A673 (cell line): ENCODE results near the gene PRSS35. TPM values are rescaled to one million over a fixed set of nuclear protein-coding genes. Genes with fewer than 3 reads are reported as not detected.

Experiments used
- BruUV-seq: library from RNA; stranded (reverse); fragments of 400-500 nt; replicated peaks from 2 replicates; lab custom pipeline; 2021; lab: Mats Ljungman, UMichigan
- CTCF ChIA-PET: fragments of 300-600 bp; sonication (Branson Sonifier 250); formaldehyde crosslinking; loops from one replicate; lab custom pipeline; 2022; ENCODE audit warnings: antibody characterized with exemption; lab: Charles Lee
- POLR2A ChIA-PET: fragments of 300-600 bp; sonication (Branson Sonifier 250); formaldehyde crosslinking; loops from one replicate; lab custom pipeline; 2022; ENCODE audit warnings: antibody characterized with exemption; ENCODE audit not compliant: low non-redundant PET; lab: Charles Lee
- DNase-seq: peaks from one replicate; pipeline ENCODE4 v3.0.0-alpha.2; 2015; ENCODE audit warnings: low spot score
- H3K27ac ChIP-seq: fragments of 200-600 bp; sonication (generic); 2 replicates; pipeline ENCODE4 v1.5.1; 2016; ENCODE audit warnings: mixed run types, low read depth, mild to moderate bottlenecking, mixed read lengths, antibody characterized with exemption, low read length; ENCODE audit not compliant: poor library complexity, severe bottlenecking
- H3K27me3 ChIP-seq: fragments of 200-600 bp; sonication (generic); replicated peaks from 2 replicates; pipeline ENCODE4 v1.6.1; 2017; ENCODE audit warnings: mixed run types, low read depth, mild to moderate bottlenecking, mixed read lengths, antibody characterized with exemption, low read length; ENCODE audit not compliant: insufficient read depth, poor library complexity
- H3K36me3 ChIP-seq: fragments of 200-600 bp; sonication (generic); 2 replicates; pipeline ENCODE4 v1.6.1; 2016; ENCODE audit warnings: mixed run types, mild to moderate bottlenecking, mixed read lengths, antibody characterized with exemption, low read length; ENCODE audit not compliant: insufficient read depth, poor library complexity, severe bottlenecking
- H3K4me1 ChIP-seq: fragments of 200-600 bp; sonication (generic); 2 replicates; pipeline ENCODE4 v1.6.1; 2017; ENCODE audit warnings: mixed run types, mild to moderate bottlenecking, mixed read lengths, antibody characterized with exemption, low read length; ENCODE audit not compliant: insufficient read depth, poor library complexity, severe bottlenecking
- H3K4me3 ChIP-seq: fragments of 200-600 bp; sonication (generic); 2 replicates; pipeline ENCODE4 v1.5.1; 2016; ENCODE audit warnings: low read depth, mixed run types, mild to moderate bottlenecking, mixed read lengths, low read length; ENCODE audit not compliant: poor library complexity, severe bottlenecking
- H3K9me3 ChIP-seq: fragments of 200-600 bp; sonication (generic); 2 replicates; pipeline ENCODE4 v1.6.1; 2016; ENCODE audit warnings: mixed run types, low read depth, mild to moderate bottlenecking, mixed read lengths, antibody characterized with exemption, low read length; ENCODE audit not compliant: poor library complexity, severe bottlenecking
- CTCF ChIP-seq: fragments of 300-800, 200-600 bp; sonication (generic); conservative IDR thresholded peaks from 2 replicates; pipeline ENCODE4 v1.5.1; 2017; ENCODE audit warnings: low read depth, mild to moderate bottlenecking, antibody characterized with exemption, low read length, moderate library complexity, mixed read lengths
- EZH2 ChIP-seq: fragments of 200-600 bp; sonication (generic); IDR thresholded peaks from 2 replicates; pipeline ENCODE4 v1.6.1; 2017; ENCODE audit warnings: borderline replicate concordance, low read depth, mild to moderate bottlenecking, mixed read lengths, antibody characterized with exemption, low read length; ENCODE audit not compliant: poor library complexity, severe bottlenecking
- intact Hi-C: fragments of 100-400 bp; cut with micrococcal nuclease; formaldehyde crosslinking; loops from one replicate; pipeline ENCODE4 v1.10.0; 2022; ENCODE audit not compliant: unreplicated experiment
- total RNA-seq: library from RNA; stranded (reverse); gene quantifications from 2 replicates; pipeline ENCODE4 v1.2.3, GENCODE V29; 2021

PRSS35 gene
- total RNA-seq, 1 experiment from 2014 or later, result 112 TPM

GRCh38 chr6:83536034-83536646 lies 23.8 kb downstream of the PRSS35 start:
- POLR2A ChIA-PET, result no interaction called here
- no peaks in the 10 kb centered on the region for H3K9me3 ChIP-seq
- intact Hi-C loops, result no loop called here
- no TSS peak for BruUV-seq
- H3K4me1 ChIP-seq, result no peaks in the 10 kb centered on the region
- no peaks in the 10 kb centered on the region for H3K27me3 ChIP-seq
- DNase-seq, result peak; percentile 76
- TF ChIP-seq EZH2 (no peak), CTCF (peak; percentile 97)
- no peak overlapping the region for H3K27ac ChIP-seq
- no peak overlapping the region for H3K4me3 ChIP-seq
- CTCF ChIA-PET, result interaction anchor here (0.6 to 1.0 kb wide), 9 partner anchors 9 to 1276 kb away, joined by 3 to 7 read pairs (median 3); partner anchors contain the start of gene DOP1A
- H3K36me3 ChIP-seq, result no peaks in the 10 kb centered on the region

GRCh38 chr6:83536647-83537589 lies 24.6 kb downstream of the PRSS35 start:
- DNase-seq, result no peak
- H3K27ac ChIP-seq, result no peak overlapping the region
- BruUV-seq, result no TSS peak
- H3K36me3 ChIP-seq, result no peaks in the 10 kb centered on the region
- no peak overlapping the region for H3K4me3 ChIP-seq
- intact Hi-C loops, result no loop called here
- POLR2A ChIA-PET, result no interaction called here
- no peaks in the 10 kb centered on the region for H3K27me3 ChIP-seq
- H3K9me3 ChIP-seq, result no peaks in the 10 kb centered on the region
- TF ChIP-seq CTCF (no peak), EZH2 (no peak)
- no peaks in the 10 kb centered on the region for H3K4me1 ChIP-seq
- CTCF ChIA-PET, result interaction anchor here (0.6 to 1.0 kb wide), 9 partner anchors 10 to 1276 kb away, joined by 3 to 7 read pairs (median 3); partner anchors contain the start of gene DOP1A

GRCh38 chr6:83539678-83540077 lies 27.3 kb downstream of the PRSS35 start:
- intact Hi-C loops, result no loop called here
- H3K4me1 ChIP-seq, result no peaks in the 10 kb centered on the region
- no peak overlapping the region for H3K4me3 ChIP-seq
- no TSS peak for BruUV-seq
- no peak for DNase-seq
- no peak overlapping the region for H3K27ac ChIP-seq
- ChIA-PET CTCF (no interaction called here), POLR2A (no interaction called here)
- H3K36me3 ChIP-seq, result no peaks in the 10 kb centered on the region
- H3K9me3 ChIP-seq, result no peaks in the 10 kb centered on the region
- no peaks in the 10 kb centered on the region for H3K27me3 ChIP-seq
- TF ChIP-seq CTCF, result no peak
- TF ChIP-seq EZH2, result no peak
